B cell (primary cell): ENCODE data around the gene TPP1.

Source experiments
- CTCF ChIP-seq: fragments of 200-600 bp; IDR thresholded peaks from one replicate; pipeline ENCODE4 v1.8.0; 2022; ENCODE audit warnings: antibody characterized with exemption, mild to moderate bottlenecking
- EZH2 ChIP-seq: IDR thresholded peaks from 2 replicates; pipeline ENCODE4 v1.6.1; 2012; ENCODE audit warnings: borderline replicate concordance, low read depth, mild to moderate bottlenecking, moderate library complexity, low read length; ENCODE audit not compliant: insufficient read depth, poor library complexity, severe bottlenecking

- TF ChIP-seq CTCF (no peak), EZH2 (no peak)
Measured at GRCh38 chr11:6604790-6605189, 14.4 kb downstream of the TPP1 start.
